Mesendoderm (in vitro differentiated cells): Measurements from ENCODE around the gene CD226.
"Not testable (repeated sequence)": the region's sequence is repeated elsewhere in the genome, so short reads cannot be mapped to it uniquely, and the experiment has no call there.

ENCODE experiments used
- DNase-seq: peaks from one replicate; pipeline ENCODE4 v3.0.0; 2013
- H2AK5ac ChIP-seq: 2 replicates; pipeline ENCODE4 v1.6.1; 2013; ENCODE audit warnings: low read length, inconsistent platforms
- H2BK120ac ChIP-seq: 2 replicates; pipeline ENCODE4 v1.6.1; 2013; ENCODE audit warnings: low read depth, mild to moderate bottlenecking, low read length, moderate library complexity, mixed read lengths
- H2BK15ac ChIP-seq: replicated peaks from 2 replicates; pipeline ENCODE4 v1.6.1; 2013; ENCODE audit warnings: low read depth, mild to moderate bottlenecking, moderate library complexity
- H2BK5ac ChIP-seq: 2 replicates; pipeline ENCODE4 v1.6.1; 2013; ENCODE audit warnings: low read length, inconsistent platforms
- H3K18ac ChIP-seq: 2 replicates; pipeline ENCODE4 v1.6.1; 2013; ENCODE audit warnings: mild to moderate bottlenecking, low read length, mixed read lengths
- H3K23ac ChIP-seq: one replicate; pipeline ENCODE4 v1.6.1; 2013; ENCODE audit warnings: low read length
- H3K27ac ChIP-seq: 2 replicates; pipeline ENCODE4 v1.5.1; 2013; ENCODE audit warnings: low read depth, mild to moderate bottlenecking, inconsistent platforms, low read length, moderate library complexity
- H3K27me3 ChIP-seq: 2 replicates; pipeline ENCODE4 v1.6.1; 2013; ENCODE audit warnings: low read length, control low read depth, mild to moderate bottlenecking, inconsistent platforms; ENCODE audit not compliant: insufficient read depth, poor library complexity
- H3K36me3 ChIP-seq: 2 replicates; pipeline ENCODE4 v1.6.1; 2013; ENCODE audit warnings: low read length, inconsistent platforms; ENCODE audit not compliant: control insufficient read depth, insufficient read depth
- H3K4ac ChIP-seq: one replicate; pipeline ENCODE4 v1.6.1; 2013; ENCODE audit warnings: low read depth, mild to moderate bottlenecking, low read length, moderate library complexity
- H3K4me1 ChIP-seq: 2 replicates; pipeline ENCODE4 v1.6.1; 2013; ENCODE audit warnings: low read depth, low read length, inconsistent platforms; ENCODE audit not compliant: control insufficient read depth
- H3K4me2 ChIP-seq: 2 replicates; pipeline ENCODE4 v1.6.1; 2013; ENCODE audit warnings: low read length
- H3K4me3 ChIP-seq: 2 replicates; pipeline ENCODE4 v1.5.1; 2013; ENCODE audit warnings: mild to moderate bottlenecking, low read length
- H3K56ac ChIP-seq: one replicate; pipeline ENCODE4 v1.6.1; 2013; ENCODE audit warnings: low read length
- H3K79me1 ChIP-seq: 2 replicates; pipeline ENCODE4 v1.6.1; 2013; ENCODE audit warnings: low read length, inconsistent platforms
- H3K79me2 ChIP-seq: 2 replicates; pipeline ENCODE4 v1.6.1; 2013; ENCODE audit warnings: mild to moderate bottlenecking, low read length; ENCODE audit not compliant: control insufficient read depth, insufficient read depth
- H3K9ac ChIP-seq: 2 replicates; pipeline ENCODE4 v1.6.1; 2013; ENCODE audit warnings: low read length, inconsistent platforms
- H4K5ac ChIP-seq: one replicate; pipeline ENCODE4 v1.6.1; 2013; ENCODE audit warnings: low read length
- H4K8ac ChIP-seq: one replicate; pipeline ENCODE4 v1.6.1; 2013; ENCODE audit warnings: low read depth, mild to moderate bottlenecking, control low read depth, low read length, moderate library complexity
- WGBS: extraction: QIAGEN DNeasy Blood & Tissue Kit; methylation state at CpG from one replicate; pipeline ENCODE4 v1.1.7; 2013; ENCODE audit warnings: low lambda C conversion rate, missing lambda C conversion rate; ENCODE audit not compliant: insufficient coverage; ENCODE audit errors: extremely low coverage; 5-methylcytosine and 5-hydroxymethylcytosine counted together

Gene CD226

GRCh38 chr18:69899154-69899923 is 48.3 kb downstream of the CD226 start:
- H3K23ac ChIP-seq: not testable (repeated sequence)

GRCh38 chr18:69898241-69898861 is 49.3 kb downstream of the CD226 start:
- no CpG with 5 or more reads among the region's 11 CpGs for WGBS
- Histone ChIP-seq H2BK5ac (no peak overlapping the region), H3K23ac (no peak overlapping the region), H3K4me3 (no peak overlapping the region), H2BK120ac (no peak overlapping the region), H3K27ac (no peak overlapping the region), H3K4me1 (peaks cover 4% of the 10 kb centered on the region), H3K4me2 (no peak overlapping the region), H4K8ac (no peak overlapping the region), H2AK5ac (no peak overlapping the region), H3K79me1 (no peaks in the 10 kb centered on the region), H3K9ac (no peak overlapping the region), H3K36me3 (no peaks in the 10 kb centered on the region), H3K4ac (no peak overlapping the region), H3K27me3 (no peaks in the 10 kb centered on the region), H3K18ac (peak overlapping the region; percentile 25), H3K56ac (peak overlapping the region; percentile 42), H4K5ac (no peak overlapping the region), H2BK15ac (no peak overlapping the region), H3K79me2 (no peaks in the 10 kb centered on the region)
- DNase-seq: no peak

More at GRCh38 chr18:69899154-69899923, 48.3 kb downstream of the CD226 start:
- H3K4me1 ChIP-seq, H3K56ac ChIP-seq, H3K4me3 ChIP-seq, DNase-seq, H2BK120ac ChIP-seq, H3K4me2 ChIP-seq, H3K27ac ChIP-seq, H3K18ac ChIP-seq, H3K4ac ChIP-seq, H3K36me3 ChIP-seq, H3K9ac ChIP-seq, H4K8ac ChIP-seq, H2BK5ac ChIP-seq, H4K5ac ChIP-seq, H3K27me3 ChIP-seq, H2BK15ac ChIP-seq, H3K79me2 ChIP-seq, H2AK5ac ChIP-seq, H3K79me1 ChIP-seq: not testable (repeated sequence)
- no CpG with 5 or more reads among the region's 4 CpGs for WGBS

- Histone ChIP-seq H3K36me3 (no peaks in the 10 kb centered on the region), H3K27ac (no peak overlapping the region), H3K18ac (no peak overlapping the region), H2AK5ac (no peak overlapping the region), H2BK15ac (no peak overlapping the region), H3K9ac (no peak overlapping the region), H2BK5ac (no peak overlapping the region), H2BK120ac (no peak overlapping the region), H3K4me1 (peaks cover 4% of the 10 kb centered on the region), H3K4me2 (no peak overlapping the region), H3K23ac (no peak overlapping the region), H3K79me2 (no peaks in the 10 kb centered on the region), H3K4me3 (no peak overlapping the region), H3K27me3 (no peaks in the 10 kb centered on the region), H3K56ac (no peak overlapping the region), H4K5ac (no peak overlapping the region), H3K79me1 (no peaks in the 10 kb centered on the region), H3K4ac (no peak overlapping the region), H4K8ac (no peak overlapping the region)
- DNase-seq: no peak
- no CpG with 5 or more reads among the region's 7 CpGs for WGBS
Observed at GRCh38 chr18:69897397-69898108, 50.1 kb downstream of the CD226 start.

DNA sequence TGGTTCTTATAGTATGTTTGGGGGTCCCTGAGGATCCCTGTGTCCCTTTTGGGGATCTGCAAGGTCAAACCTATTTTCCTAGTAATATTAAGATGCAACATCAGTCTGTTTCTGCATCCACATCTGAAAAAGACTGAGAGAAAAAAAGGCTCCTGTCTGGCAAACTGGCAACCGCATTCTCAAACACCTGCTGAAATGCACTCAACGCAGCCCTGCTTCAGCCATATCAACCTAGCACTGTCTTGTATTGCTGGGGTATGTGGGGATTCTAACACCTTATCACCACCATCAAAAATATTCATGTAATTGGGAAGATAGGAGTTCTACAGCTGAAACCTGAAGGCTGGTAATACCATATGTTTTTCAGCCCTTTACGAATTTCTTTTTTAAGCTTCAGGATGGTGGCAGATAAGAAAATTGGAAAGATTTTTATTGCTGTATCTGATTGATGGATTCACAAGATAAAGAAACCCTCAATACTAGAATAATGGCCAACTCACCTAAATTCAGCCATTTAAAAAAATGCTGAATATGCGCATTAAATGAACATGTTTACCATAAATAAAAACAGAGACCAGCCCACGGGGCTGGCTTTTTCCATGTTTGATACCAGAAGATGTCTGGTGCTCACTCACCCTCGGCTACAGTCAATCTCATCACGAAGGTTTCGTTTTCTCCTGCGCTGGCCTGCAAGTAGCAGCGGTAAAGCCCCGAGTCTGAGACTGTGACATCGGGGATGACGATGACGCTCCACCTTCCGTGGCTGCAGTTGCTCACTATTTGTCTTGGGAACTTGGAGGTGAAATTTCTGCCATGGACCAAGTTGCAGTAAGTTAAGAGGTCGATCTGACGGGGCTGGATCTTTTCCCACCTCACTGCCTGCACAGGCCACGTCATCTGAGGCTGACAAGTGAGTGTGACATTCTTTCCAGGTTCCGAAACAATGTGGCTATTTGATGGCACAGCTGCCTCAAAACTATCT is 52.3 kb downstream of the CD226 start:
- Histone ChIP-seq H3K4me2 (no peak overlapping the region), H3K4ac (no peak overlapping the region), H3K79me2 (no peaks in the 10 kb centered on the region), H3K56ac (peak overlapping the region; percentile 79), H3K79me1 (no peaks in the 10 kb centered on the region), H3K4me1 (peaks cover 4% of the 10 kb centered on the region), H2BK15ac (no peak overlapping the region), H3K27me3 (no peaks in the 10 kb centered on the region), H3K23ac (no peak overlapping the region), H3K4me3 (no peak overlapping the region), H4K8ac (no peak overlapping the region), H3K18ac (no peak overlapping the region), H3K27ac (peak overlapping the region; percentile 27), H4K5ac (no peak overlapping the region), H2BK120ac (peak overlapping the region; percentile 73), H3K9ac (no peak overlapping the region), H2BK5ac (peak overlapping the region; percentile 76), H2AK5ac (no peak overlapping the region), H3K36me3 (no peaks in the 10 kb centered on the region)
- WGBS: no CpG with 5 or more reads among the region's 19 CpGs
- DNase-seq: peak; percentile 89

DNA sequence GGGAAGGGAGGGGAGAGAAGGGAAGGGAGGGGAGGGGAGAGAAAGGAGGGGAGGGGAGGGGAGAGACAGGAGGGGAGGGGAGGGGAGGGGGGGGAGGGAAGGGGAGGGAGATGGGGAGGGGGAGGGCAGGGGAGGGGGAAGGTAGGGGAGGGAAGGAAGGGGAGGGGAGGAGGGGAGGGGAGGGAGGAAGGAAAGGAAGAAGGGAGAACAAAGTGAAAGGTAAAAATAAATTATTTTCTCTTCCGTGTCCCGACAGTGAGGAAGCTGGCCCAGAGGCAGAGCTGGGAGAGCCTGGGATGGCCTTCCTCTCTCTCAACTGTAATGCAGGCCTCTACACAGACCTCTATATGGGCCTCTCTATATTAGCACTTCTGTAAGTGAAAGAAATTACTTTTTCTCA is 53.2 kb downstream of the CD226 start:
- no peak overlapping the region for H2BK15ac ChIP-seq
- H3K4ac ChIP-seq: no peak overlapping the region
- H2BK120ac ChIP-seq: peak overlapping the region; percentile 73
- peaks cover 4% of the 10 kb centered on the region for H3K4me1 ChIP-seq
- no CpG with 5 or more reads among the region's 2 CpGs for WGBS
- H3K18ac ChIP-seq: no peak overlapping the region
- no peak overlapping the region for H2AK5ac ChIP-seq
- H3K27ac ChIP-seq: no peak overlapping the region
- no peaks in the 10 kb centered on the region for H3K79me2 ChIP-seq
- H3K23ac ChIP-seq: no peak overlapping the region
- no peak overlapping the region for H3K56ac ChIP-seq
- no peak overlapping the region for H4K5ac ChIP-seq
- no peak for DNase-seq
- H3K9ac ChIP-seq: no peak overlapping the region
- H3K4me3 ChIP-seq: no peak overlapping the region
- H3K36me3 ChIP-seq: no peaks in the 10 kb centered on the region
- no peaks in the 10 kb centered on the region for H3K79me1 ChIP-seq
- H2BK5ac ChIP-seq: no peak overlapping the region
- no peaks in the 10 kb centered on the region for H3K27me3 ChIP-seq
- no peak overlapping the region for H3K4me2 ChIP-seq
- no peak overlapping the region for H4K8ac ChIP-seq
